IMR-90 (cell line): ENCODE results near the gene ADAMTS8. TPM values are rescaled to one million over a fixed set of nuclear protein-coding genes. Genes with fewer than 3 reads are reported as not detected.

Experiments
- ATAC-seq: fragments of 200-7000 bp; cut with Tn5 transposase; 2 replicates; pipeline ENCODE4 v1.9.1; 2020; ENCODE audit warnings: low read depth, mild to moderate bottlenecking, moderate library complexity
- BruUV-seq: library from RNA; stranded (reverse); fragments of 400-500 nt; replicated peaks from 2 replicates; lab custom pipeline; 2021; lab: Mats Ljungman, UMichigan
- CTCF ChIA-PET: fragments of 300-600 bp; formaldehyde crosslinking; extraction: SDS; loops from one replicate; lab custom pipeline; 2021; ENCODE audit warnings: antibody characterized with exemption; lab: Yijun Ruan, JAX
- POLR2A ChIA-PET: fragments of 300-600 bp; sonication (Branson Sonifier 250); formaldehyde crosslinking; loops from one replicate; lab custom pipeline; 2022; ENCODE audit warnings: antibody characterized with exemption; ENCODE audit not compliant: unreplicated experiment; lab: Charles Lee
- DNase-seq: peaks from one replicate; pipeline ENCODE4 v3.0.0; 2013
- H2AFZ ChIP-seq: replicated peaks from 2 replicates; pipeline ENCODE3; 2013; ENCODE audit warnings: low read length, mild to moderate bottlenecking; ENCODE audit not compliant: poor library complexity
- H2AK5ac ChIP-seq: 2 replicates; pipeline ENCODE4 v1.6.1; 2013; ENCODE audit warnings: low read depth, low read length, inconsistent platforms
- H2AK9ac ChIP-seq: replicated peaks from 2 replicates; pipeline ENCODE3; 2013; ENCODE audit warnings: mild to moderate bottlenecking, low read depth, low read length, moderate library complexity; ENCODE audit not compliant: poor library complexity
- H2BK120ac ChIP-seq: 2 replicates; pipeline ENCODE4 v1.6.1; 2013; ENCODE audit warnings: low read depth, low read length, inconsistent platforms
- H2BK15ac ChIP-seq: 3 replicates; pipeline ENCODE4 v1.6.1; 2013; ENCODE audit warnings: low read depth, low read length, inconsistent platforms
- H2BK20ac ChIP-seq: 2 replicates; pipeline ENCODE4 v1.6.1; 2013; ENCODE audit warnings: low read depth, mild to moderate bottlenecking, inconsistent platforms, low read length, moderate library complexity
- H2BK5ac ChIP-seq: 2 replicates; pipeline ENCODE4 v1.6.1; 2013; ENCODE audit warnings: mild to moderate bottlenecking, low read depth, low read length, inconsistent platforms; ENCODE audit not compliant: poor library complexity, severe bottlenecking
- H3K14ac ChIP-seq: replicated peaks from 2 replicates; pipeline ENCODE4 v1.6.1; 2013; ENCODE audit warnings: low read depth, low read length, inconsistent platforms
- H3K18ac ChIP-seq: 2 replicates; pipeline ENCODE4 v1.6.1; 2013; ENCODE audit warnings: low read depth, low read length, control low read depth
- H3K23ac ChIP-seq: 2 replicates; pipeline ENCODE4 v1.6.1; 2013; ENCODE audit warnings: low read depth, low read length, inconsistent platforms
- H3K27ac ChIP-seq: 2 replicates; pipeline ENCODE4 v1.5.1; 2013; ENCODE audit warnings: mild to moderate bottlenecking, control low read depth, low read length; ENCODE audit not compliant: insufficient read depth
- H3K27me3 ChIP-seq: 2 replicates; pipeline ENCODE4 v1.6.1; 2013; ENCODE audit warnings: low read length; ENCODE audit not compliant: control insufficient read depth, insufficient read depth
- H3K36me3 ChIP-seq: 2 replicates; pipeline ENCODE4 v1.6.1; 2013; ENCODE audit warnings: low read length, mixed read lengths; ENCODE audit not compliant: control insufficient read depth, insufficient read depth
- H3K4ac ChIP-seq: 2 replicates; pipeline ENCODE4 v1.6.1; 2013; ENCODE audit warnings: low read depth, low read length, inconsistent platforms
- H3K4me1 ChIP-seq: 2 replicates; pipeline ENCODE4 v1.6.1; 2013; ENCODE audit warnings: low read length, mixed read lengths; ENCODE audit not compliant: control insufficient read depth, insufficient read depth
- H3K4me2 ChIP-seq: 2 replicates; pipeline ENCODE4 v1.6.1; 2013; ENCODE audit warnings: low read depth, mild to moderate bottlenecking, control low read depth, low read length, moderate library complexity
- H3K4me3 ChIP-seq: 2 replicates; pipeline ENCODE4 v1.5.1; 2013; ENCODE audit warnings: low read depth, mild to moderate bottlenecking, control low read depth, low read length, moderate library complexity; ENCODE audit not compliant: insufficient read depth
- H3K56ac ChIP-seq: 2 replicates; pipeline ENCODE4 v1.6.1; 2013; ENCODE audit warnings: low read length, inconsistent platforms; ENCODE audit not compliant: insufficient read depth; ENCODE audit errors: extremely low read depth
- H3K79me1 ChIP-seq, 2 experiments: 2 replicates each; pipeline ENCODE4 v1.6.1; 2013; ENCODE audit warnings: low read length in 2 of 2, inconsistent platforms in 1 of 2, low read depth in 1 of 2
- H3K9ac ChIP-seq: 2 replicates; pipeline ENCODE4 v1.6.1; 2013; ENCODE audit warnings: low read depth, low read length, control low read depth
- H3K9me1 ChIP-seq: 2 replicates; pipeline ENCODE4 v1.6.1; 2013; ENCODE audit warnings: low read length, inconsistent platforms; ENCODE audit not compliant: insufficient read depth
- H3K9me3 ChIP-seq: 2 replicates; pipeline ENCODE4 v1.6.1; 2013; ENCODE audit warnings: low read length; ENCODE audit not compliant: control insufficient read depth, insufficient read depth
- H4K20me1 ChIP-seq: 2 replicates; pipeline ENCODE4 v1.6.1; 2013; ENCODE audit warnings: low read length, inconsistent platforms; ENCODE audit not compliant: insufficient read depth
- H4K5ac ChIP-seq: 2 replicates; pipeline ENCODE4 v1.6.1; 2013; ENCODE audit warnings: mild to moderate bottlenecking, low read depth, low read length, control low read depth
- H4K8ac ChIP-seq, 2 experiments: 2 replicates each; pipeline ENCODE4 v1.6.1; 2013; ENCODE audit warnings: low read depth in 2 of 2, low read length in 2 of 2, control low read depth in 1 of 2, inconsistent platforms in 1 of 2
- H4K91ac ChIP-seq: 2 replicates; pipeline ENCODE4 v1.6.1; 2013; ENCODE audit warnings: low read depth, low read length, inconsistent platforms; ENCODE audit not compliant: insufficient read depth
- BHLHE40 ChIP-seq: fragments of 150-350 bp; IDR thresholded peaks from 2 replicates; pipeline ENCODE4 v1.6.1; 2016; ENCODE audit warnings: mild to moderate bottlenecking, low read depth, low read length
- CEBPB ChIP-seq: IDR thresholded peaks from 2 replicates; pipeline ENCODE4 v1.6.1; 2012; ENCODE audit warnings: low read depth, low read length, improper control_type of control experiment
- CHD1 ChIP-seq: IDR thresholded peaks from 2 replicates; pipeline ENCODE4 v1.6.1; 2012; ENCODE audit warnings: low read depth, low read length, improper control_type of control experiment
- CTCF ChIP-seq: conservative IDR thresholded peaks from 2 replicates; pipeline ENCODE4 v1.5.1; 2012; ENCODE audit warnings: mild to moderate bottlenecking, low read depth, low read length, improper control_type of control experiment
- FOS ChIP-seq: fragments of 150-350 bp; IDR thresholded peaks from 2 replicates; pipeline ENCODE4 v1.6.1; 2016; ENCODE audit warnings: low read depth, low read length
- MAFK ChIP-seq: IDR thresholded peaks from 2 replicates; pipeline ENCODE4 v1.6.1; 2012; ENCODE audit warnings: low read depth, low read length, improper control_type of control experiment
- MAZ ChIP-seq: IDR thresholded peaks from 2 replicates; pipeline ENCODE4 v1.6.1; 2012; ENCODE audit warnings: low read depth, mild to moderate bottlenecking, low read length, improper control_type of control experiment, moderate library complexity, borderline replicate concordance
- NFE2L2 ChIP-seq: fragments of 150-350 bp; IDR thresholded peaks from 2 replicates; pipeline ENCODE4 v1.6.1; 2016; ENCODE audit warnings: low read depth, mild to moderate bottlenecking, low read length
- RAD21 ChIP-seq: IDR thresholded peaks from 2 replicates; pipeline ENCODE4 v1.6.1; 2012; ENCODE audit warnings: low read length, improper control_type of control experiment
- RCOR1 ChIP-seq: IDR thresholded peaks from 2 replicates; pipeline ENCODE4 v1.6.1; 2012; ENCODE audit warnings: mild to moderate bottlenecking, low read length, improper control_type of control experiment; ENCODE audit not compliant: insufficient replicate concordance
- RFX5 ChIP-seq: IDR thresholded peaks from 2 replicates; pipeline ENCODE4 v1.8.0; 2012; ENCODE audit warnings: low read depth, mild to moderate bottlenecking, low read length, moderate library complexity
- SMC3 ChIP-seq: fragments of 150-350 bp; IDR thresholded peaks from 2 replicates; pipeline ENCODE4 v1.6.1; 2016; ENCODE audit warnings: low read depth, mild to moderate bottlenecking, antibody characterized with exemption, low read length, moderate library complexity
- USF2 ChIP-seq: fragments of 150-350 bp; IDR thresholded peaks from 2 replicates; pipeline ENCODE4 v1.6.1; 2017; ENCODE audit warnings: mild to moderate bottlenecking, antibody characterized with exemption, low read length, low read depth
- WGBS, 2 experiments: methylation state at CpG; one replicate each; pipeline versions ENCODE4 v1.1.5 to v1.1.7; 2013; ENCODE audit warnings: missing lambda C conversion rate in 2 of 2; ENCODE audit not compliant: insufficient read length in 1 of 2; ENCODE audit errors: extremely low coverage in 2 of 2; 5-methylcytosine and 5-hydroxymethylcytosine counted together
- dilution Hi-C: fragments of 300-500 bp; cut with HindIII; formaldehyde crosslinking; loops from one replicate; pipeline ENCODE4 v1.14.3; 2018; ENCODE audit warnings: low sequenced_read_pairs; ENCODE audit not compliant: unreplicated experiment
- in situ Hi-C: fragments of 300-500 bp; cut with MboI; formaldehyde crosslinking; loops from 3 replicates; pipeline ENCODE4 v1.14.3; 2019; ENCODE audit warnings: low sequenced_read_pairs, inconsistent platforms, mixed read lengths
- intact Hi-C: fragments of 100-400 bp; cut with micrococcal nuclease; formaldehyde crosslinking; loops from 2 replicates; pipeline ENCODE4 v1.10.0; 2022
- polyA plus RNA-seq, 3 experiments: library from polyadenylated mRNA; depleted of rRNA; stranded (reverse); fragments of >200 nt; gene quantifications; 2 replicates each; pipeline ENCODE4 v1.2.3, GENCODE V29; 2012; ENCODE audit warnings: low replicate concordance in 1 of 3
- total RNA-seq: library from RNA; depleted of rRNA; stranded (reverse); fragments of >200 nt; gene quantifications from 2 replicates; pipeline ENCODE4 v1.2.3, GENCODE V29; 2012

Gene ADAMTS8
- total and polyA plus RNA-seq, 2 of the 4 experiments (the other 2 are of a cell fraction): under 0.01 to 0.60 TPM

GRCh38 chr11:130459521-130459920, 31.1 kb upstream of the ADAMTS8 start (continued):
- TF ChIP-seq CTCF: no peak
- TF ChIP-seq BHLHE40: no peak
- no peak for TF ChIP-seq RFX5

GRCh38 chr11:130458410-130458729, 30.0 kb upstream of the ADAMTS8 start:
- no peak overlapping the region for H3K27ac ChIP-seq
- POLR2A ChIA-PET: no interaction called here
- CTCF ChIA-PET: no interaction called here
- no peak overlapping the region for H2BK15ac ChIP-seq
- H4K5ac ChIP-seq: no peak overlapping the region
- no peak overlapping the region for H3K4ac ChIP-seq
- 73% methylated on average over 2 of the region's 4 CpGs; no CpG with 5 or more reads in 1 of the 2 experiments for WGBS, 2 experiments
- no peak overlapping the region for H2BK120ac ChIP-seq
- H4K8ac ChIP-seq: no peak overlapping the region
- peaks cover 9% of the 10 kb centered on the region for H3K4me1 ChIP-seq
- intact Hi-C loops: no loop called here
- no peak overlapping the region for H3K14ac ChIP-seq
- peaks cover 68% of the 10 kb centered on the region for H3K36me3 ChIP-seq
- H3K4me2 ChIP-seq: no peak overlapping the region
- no peaks in the 10 kb centered on the region for H3K9me3 ChIP-seq
- H3K23ac ChIP-seq: no peak overlapping the region
- H4K20me1 ChIP-seq: no peaks in the 10 kb centered on the region
- TF ChIP-seq CEBPB (no peak), CTCF (no peak), MAFK (no peak), MAZ (no peak), SMC3 (no peak), CHD1 (no peak), USF2 (no peak), RAD21 (no peak), NFE2L2 (no peak), FOS (no peak), RCOR1 (no peak)
- peaks cover 0 to 6% of the 10 kb centered on the region in 2 experiments; a peak in 2 of 4 replicates for H3K79me1 ChIP-seq
- H3K4me3 ChIP-seq: no peak overlapping the region
- H3K9me1 ChIP-seq: peaks cover 9% of the 10 kb centered on the region; the same call in 1 of the 2 replicates
- H2AK9ac ChIP-seq: no peak overlapping the region
- H3K27me3 ChIP-seq: no peaks in the 10 kb centered on the region
- dilution Hi-C loops: no loop called here
- no peak overlapping the region for H2BK5ac ChIP-seq
- no peak overlapping the region for H3K18ac ChIP-seq
- no peak overlapping the region for H2BK20ac ChIP-seq
- DNase-seq (no peak), ATAC-seq (no peak)
- H4K91ac ChIP-seq: no peak overlapping the region
- in situ Hi-C loops: no loop called here
- H3K9ac ChIP-seq: no peak overlapping the region
- no peak overlapping the region for H2AFZ ChIP-seq
- H3K56ac ChIP-seq: no peak overlapping the region
- BruUV-seq: no TSS peak
- no peak overlapping the region for H2AK5ac ChIP-seq
